NB4 (cell line): ENCODE measurements around the gene VMO1.
A peak's percentile ranks its signal among the peaks of the same experiment; 100 is the strongest.
"Not testable (repeated sequence)": the region's sequence is repeated elsewhere in the genome, so short reads cannot be mapped to it uniquely, and the experiment has no call there.

ENCODE experiments used
- DNase-seq: peaks from one replicate; pipeline ENCODE4 v3.0.0; 2010; ENCODE audit warnings: low read depth
- H3K4me3 ChIP-seq: one replicate; pipeline ENCODE4 v1.5.1; 2011; ENCODE audit warnings: mild to moderate bottlenecking, low read depth, low read length, moderate library complexity
- CTCF ChIP-seq: IDR thresholded peaks from one replicate; pipeline ENCODE4 v1.5.1; 2012; ENCODE audit warnings: low read depth, low read length
- MAX ChIP-seq: IDR thresholded peaks from 2 replicates; pipeline ENCODE4 v1.6.1; 2011; ENCODE audit warnings: low read depth, low read length
- MYC ChIP-seq: IDR thresholded peaks from 2 replicates; pipeline ENCODE4 v1.6.1; 2011; ENCODE audit warnings: low read depth, low read length
- POLR2A ChIP-seq: IDR thresholded peaks from 2 replicates; pipeline ENCODE4 v1.6.1; 2011; ENCODE audit warnings: mild to moderate bottlenecking; ENCODE audit not compliant: insufficient read length; ENCODE audit errors: extremely low read depth

VMO1 gene

DNA sequence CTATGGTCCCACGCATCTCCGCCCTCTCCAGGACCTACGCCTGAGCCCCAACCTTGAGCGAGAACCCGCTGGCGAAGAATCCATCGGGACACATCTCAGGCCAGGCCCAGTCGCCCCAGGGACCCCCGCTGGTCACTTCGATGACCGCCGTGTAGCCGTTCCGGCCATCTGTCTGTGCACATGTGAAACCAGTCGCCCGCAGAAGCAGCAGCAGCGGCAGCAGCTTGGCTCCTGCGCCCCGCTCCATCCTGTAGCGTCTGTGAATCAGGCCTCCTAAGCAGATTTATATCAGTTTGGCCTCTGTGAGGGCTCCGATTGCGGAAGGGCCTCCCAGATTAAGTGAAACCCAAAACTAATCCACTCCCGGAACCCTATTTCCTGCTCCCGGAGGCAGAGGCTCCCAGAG is at the start of gene VMO1:
Gene VMO1, minus strand, starts transcription at position 259 of the 406 bp plus-strand sequence. Its CDS starts 12 bp downstream, at position 247.
- TF ChIP-seq MAX (no peak), POLR2A (no peak), MYC (no peak), CTCF (no peak)
- no peak for DNase-seq
- H3K4me3 ChIP-seq = no peak within 1 kb of the TSS

DNA sequence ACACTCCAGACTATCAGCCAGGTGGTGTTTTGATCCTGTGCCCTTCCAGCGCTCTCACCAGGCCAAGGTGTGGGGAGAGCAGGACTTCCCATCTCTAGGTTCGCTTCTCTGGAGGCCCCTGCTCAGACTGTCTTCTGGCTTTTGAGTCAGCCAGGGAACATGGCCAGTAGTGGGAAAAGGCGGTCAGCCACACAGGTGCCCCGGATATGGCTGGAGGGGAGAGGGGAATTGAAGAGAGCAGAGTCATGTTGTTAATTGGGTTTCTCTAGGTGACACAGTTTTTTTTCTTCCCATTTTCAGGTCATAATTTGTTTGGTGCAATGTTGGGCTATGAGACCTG is 48.5 kb upstream of the VMO1 start:
- TF ChIP-seq POLR2A = no peak
- no peak for TF ChIP-seq CTCF
- TF ChIP-seq MYC = no peak
- no peak for TF ChIP-seq MAX
- H3K4me3 ChIP-seq = peak overlapping the region; percentile 71
- DNase-seq = no peak

DNA sequence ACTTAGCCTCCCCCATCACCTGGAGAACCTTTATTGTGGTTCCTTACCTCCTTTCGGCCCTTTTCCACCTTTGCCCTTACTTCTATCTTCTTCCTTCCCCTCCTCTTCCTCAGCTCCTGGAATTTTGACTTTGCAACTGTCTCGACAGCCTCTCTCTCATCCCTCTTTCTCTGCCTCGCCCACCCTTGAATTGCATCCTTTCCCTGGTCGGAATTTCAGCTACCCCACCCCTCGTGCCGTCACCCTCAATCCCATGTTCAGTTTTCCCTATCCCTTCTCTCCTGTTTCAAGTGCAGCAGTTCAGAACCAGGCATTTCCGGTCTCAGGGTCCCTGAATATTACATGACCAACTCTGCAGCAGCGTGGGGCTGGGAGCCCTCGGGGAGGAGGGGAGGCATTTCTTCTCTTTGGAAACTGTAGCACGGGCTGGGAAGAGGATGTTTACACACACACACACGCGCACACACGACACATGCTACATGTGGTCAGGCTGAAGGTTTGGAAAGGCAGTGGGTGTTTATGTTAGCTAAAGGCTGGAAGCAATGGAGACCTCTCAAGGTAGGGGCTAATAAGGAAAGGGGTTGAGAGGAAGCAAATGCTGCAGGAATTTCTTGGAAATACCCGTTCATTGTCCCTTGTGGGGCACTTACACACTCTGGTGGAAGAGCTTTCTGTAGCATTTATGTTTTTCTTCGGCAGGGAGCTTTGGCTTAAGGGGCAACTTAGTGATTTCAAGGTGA is 47.9 kb upstream of the VMO1 start:
- TF ChIP-seq POLR2A (no peak), CTCF (no peak), MAX (peak; percentile 31; the same call in 1 of the 2 replicates)
- DNase-seq = peak; percentile 29
- peak overlapping the region; percentile 71 for H3K4me3 ChIP-seq

DNA sequence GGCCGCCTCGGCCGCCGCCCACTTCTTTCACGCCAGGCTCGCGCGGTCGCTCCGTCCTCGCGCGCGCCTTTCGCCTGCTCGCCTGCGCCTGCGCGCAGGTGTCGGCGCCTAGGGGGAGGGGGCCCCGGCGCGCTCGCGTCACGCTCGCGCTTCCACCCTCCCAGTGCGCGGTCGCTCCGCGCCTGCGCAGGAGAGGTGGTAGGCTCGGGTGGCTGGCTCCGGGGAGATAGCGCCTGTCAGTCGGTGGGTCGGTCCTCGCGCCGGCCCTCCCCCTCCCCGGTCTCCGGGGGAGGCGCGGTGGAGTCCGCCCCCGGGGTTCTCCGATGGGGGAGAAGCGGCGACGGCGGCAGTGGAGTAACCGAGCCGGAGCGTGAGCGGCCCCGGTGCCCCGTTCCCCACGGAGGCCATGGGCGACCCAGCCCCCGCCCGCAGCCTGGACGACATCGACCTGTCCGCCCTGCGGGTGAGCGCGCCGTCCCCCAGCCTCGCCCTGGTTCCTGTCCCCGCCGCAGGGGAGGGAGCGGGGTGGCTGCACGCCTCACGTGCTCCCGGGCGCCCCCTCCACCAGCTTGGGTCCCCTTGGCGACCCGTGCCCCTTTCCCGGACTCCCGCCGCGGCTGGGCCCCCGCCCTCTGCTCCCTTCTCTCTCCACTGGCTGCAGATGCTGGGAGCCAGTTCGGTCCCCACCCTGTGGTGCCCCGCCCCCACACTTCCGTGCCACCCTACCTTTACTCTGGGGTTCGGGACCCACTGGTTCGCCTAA is 47.2 kb upstream of the VMO1 start, which contains the start of gene MINK1:
Gene MINK1, plus strand, starts transcription at position 163 of the 763 bp plus-strand sequence. Its CDS starts 244 bp downstream, at position 407.
- H3K4me3 ChIP-seq = peak within 1 kb of the TSS; percentile 71
- TF ChIP-seq POLR2A (peak; percentile 56), CTCF (no peak), MYC (no peak), MAX (peak; percentile 6)
- peak; percentile 86 for DNase-seq

- not testable (repeated sequence) for DNase-seq
- H3K4me3 ChIP-seq = peak overlapping the region; percentile 58
Measured at GRCh38 chr17:4832829-4833177, 46.6 kb upstream of the VMO1 start.

- no peak overlapping the region for H3K4me3 ChIP-seq
- TF ChIP-seq MYC (no peak), POLR2A (no peak), CTCF (no peak), MAX (no peak)
- no peak for DNase-seq
Measured at GRCh38 chr17:4827399-4827798, 41.2 kb upstream of the VMO1 start.
